Measurements from ENCODE around the gene GPX4.

GPX4 gene

DNA sequence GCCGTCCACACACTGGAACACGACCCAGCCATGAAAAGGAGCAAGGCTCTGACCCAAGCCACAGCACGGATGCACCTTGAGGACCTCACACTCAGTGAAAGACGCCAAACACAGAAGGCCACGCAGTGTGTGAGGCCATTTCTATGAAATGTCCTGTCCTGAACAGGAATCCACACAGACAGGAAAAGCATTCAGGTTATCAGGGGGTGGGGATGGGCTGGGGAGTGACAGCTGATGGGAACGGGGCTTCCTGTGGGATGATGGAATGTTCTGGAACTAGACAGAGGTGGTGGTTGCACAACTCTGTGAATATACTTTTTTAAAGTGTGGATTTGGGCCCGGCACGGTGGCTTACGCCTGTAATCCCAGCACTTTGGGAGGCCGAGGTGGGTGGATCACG lies 30.6 kb downstream of the GPX4 start:
- H3K27ac ChIP-seq = no peak overlapping the region
- no peak overlapping the region for H3K4me3 ChIP-seq (ENCODE audit: low read depth, low read length)
- in situ Hi-C loops (cut with HindIII; ENCODE audit: low pct_ligation_motif_present, low sequenced_read_pairs) = no loop called here
- no peak for DNase-seq
- H3K36me3 ChIP-seq (replicated peaks) = no peaks in the 10 kb centered on the region
- TF ChIP-seq, protein P1, sequence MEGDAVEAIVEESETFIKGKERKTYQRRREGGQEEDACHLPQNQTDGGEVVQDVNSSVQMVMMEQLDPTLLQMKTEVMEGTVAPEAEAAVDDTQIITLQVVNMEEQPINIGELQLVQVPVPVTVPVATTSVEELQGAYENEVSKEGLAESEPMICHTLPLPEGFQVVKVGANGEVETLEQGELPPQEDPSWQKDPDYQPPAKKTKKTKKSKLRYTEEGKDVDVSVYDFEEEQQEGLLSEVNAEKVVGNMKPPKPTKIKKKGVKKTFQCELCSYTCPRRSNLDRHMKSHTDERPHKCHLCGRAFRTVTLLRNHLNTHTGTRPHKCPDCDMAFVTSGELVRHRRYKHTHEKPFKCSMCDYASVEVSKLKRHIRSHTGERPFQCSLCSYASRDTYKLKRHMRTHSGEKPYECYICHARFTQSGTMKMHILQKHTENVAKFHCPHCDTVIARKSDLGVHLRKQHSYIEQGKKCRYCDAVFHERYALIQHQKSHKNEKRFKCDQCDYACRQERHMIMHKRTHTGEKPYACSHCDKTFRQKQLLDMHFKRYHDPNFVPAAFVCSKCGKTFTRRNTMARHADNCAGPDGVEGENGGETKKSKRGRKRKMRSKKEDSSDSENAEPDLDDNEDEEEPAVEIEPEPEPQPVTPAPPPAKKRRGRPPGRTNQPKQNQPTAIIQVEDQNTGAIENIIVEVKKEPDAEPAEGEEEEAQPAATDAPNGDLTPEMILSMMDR (IDR thresholded peaks at IDR 0.05; ENCODE audit: low read depth, low read length, missing control alignments) = no peak
- H3K27me3 ChIP-seq (replicated peaks) = no peaks in the 10 kb centered on the region

DNA sequence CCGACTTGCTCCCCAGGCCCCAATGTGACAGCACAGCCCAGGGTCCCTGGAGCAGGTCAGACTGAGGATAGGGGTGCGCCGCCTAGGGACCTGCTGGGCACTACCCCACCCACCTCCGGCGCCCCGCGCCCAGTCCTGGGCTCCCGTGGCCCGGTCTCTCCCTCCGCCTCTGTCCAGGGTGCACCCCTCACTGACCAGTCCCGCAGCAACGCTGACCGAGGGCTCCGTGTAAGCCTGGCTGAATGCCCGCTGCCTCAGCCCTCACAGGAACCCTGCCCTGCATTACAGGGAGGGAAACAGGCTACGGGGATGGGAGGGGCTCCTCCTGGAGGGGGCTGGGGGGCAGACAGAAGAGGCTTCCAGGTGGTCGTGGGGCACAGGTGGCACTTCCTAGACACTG lies 31.7 kb downstream of the GPX4 start:
- Histone ChIP-seq H3K27me3 (replicated peaks) (no peaks in the 10 kb centered on the region), H3K27ac (no peak overlapping the region), H3K36me3 (replicated peaks) (no peaks in the 10 kb centered on the region), H3K4me3 (ENCODE audit: low read depth, low read length) (no peak overlapping the region)
- TF ChIP-seq, protein P1 (IDR thresholded peaks at IDR 0.05; ENCODE audit: low read depth, low read length, missing control alignments) = no peak
- DNase-seq = no peak
- in situ Hi-C loops (cut with HindIII; ENCODE audit: low pct_ligation_motif_present, low sequenced_read_pairs) = no loop called here

DNA sequence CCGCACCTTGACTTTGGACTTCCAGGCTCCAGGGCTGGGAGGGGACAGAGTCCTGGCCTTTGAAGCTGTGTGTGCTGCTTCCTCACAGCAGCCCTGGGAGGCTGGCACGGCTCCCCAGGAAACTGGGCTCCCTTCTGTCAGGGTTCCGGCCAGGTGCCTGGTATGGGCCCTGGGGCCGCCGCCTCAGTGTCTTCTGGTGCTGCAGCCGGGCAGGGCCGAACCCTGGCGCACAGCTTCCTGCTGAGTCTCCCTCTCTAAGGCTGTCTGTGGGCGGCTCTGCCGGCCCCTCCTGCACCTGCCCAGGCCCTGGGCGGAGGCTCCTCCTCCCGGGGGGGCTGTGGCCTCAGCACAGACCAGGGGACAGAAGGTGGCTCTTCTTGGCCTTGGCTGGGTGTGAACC lies 32.4 kb downstream of the GPX4 start:
- Histone ChIP-seq H3K27ac (no peak overlapping the region), H3K27me3 (replicated peaks) (no peaks in the 10 kb centered on the region), H3K36me3 (replicated peaks) (peaks cover 3% of the 10 kb centered on the region), H3K4me3 (ENCODE audit: low read depth, low read length) (no peak overlapping the region)
- TF ChIP-seq, protein P1 (IDR thresholded peaks at IDR 0.05; ENCODE audit: low read depth, low read length, missing control alignments) = no peak
- no peak for DNase-seq
- in situ Hi-C loops (cut with HindIII; ENCODE audit: low pct_ligation_motif_present, low sequenced_read_pairs) = no loop called here

DNA sequence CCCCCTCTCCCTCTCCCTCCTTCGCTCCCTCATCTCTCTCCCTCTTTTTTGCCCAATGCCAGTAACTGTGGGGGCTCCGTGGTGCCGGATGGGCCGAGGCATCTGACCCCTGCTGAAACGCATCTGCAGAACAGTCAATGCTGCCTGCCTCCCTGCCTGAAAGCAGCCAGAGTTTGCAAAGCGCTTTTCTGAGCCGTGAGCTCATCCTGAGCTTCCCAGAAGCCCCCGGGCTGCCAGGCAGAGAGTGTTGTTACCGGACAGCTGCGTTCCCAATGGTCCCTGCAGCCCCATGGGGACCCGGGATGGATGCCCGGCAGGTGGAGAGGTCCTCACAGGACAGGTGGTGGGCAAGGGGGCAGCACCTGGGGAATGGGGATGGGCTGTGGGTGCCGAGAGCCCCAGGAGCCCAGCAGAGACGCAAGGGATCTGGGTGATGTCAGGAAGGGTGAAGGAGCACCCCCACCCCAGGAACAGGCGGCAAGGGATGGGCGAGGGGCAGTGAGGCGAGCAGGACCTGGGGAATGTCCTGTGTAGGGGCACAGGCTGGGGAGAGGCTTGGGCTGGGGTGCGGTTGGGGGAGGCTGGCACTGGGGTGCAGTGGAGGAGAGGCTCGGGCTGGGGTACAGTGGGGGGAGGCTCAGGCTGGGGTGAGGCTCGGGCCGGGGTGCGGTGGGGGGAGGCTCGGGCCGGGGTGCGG lies 33.0 kb downstream of the GPX4 start:
- in situ Hi-C loops (cut with HindIII; ENCODE audit: low pct_ligation_motif_present, low sequenced_read_pairs) = no loop called here
- H3K27ac ChIP-seq = no peak overlapping the region
- H3K27me3 ChIP-seq (replicated peaks) = no peaks in the 10 kb centered on the region
- no peak for DNase-seq
- H3K36me3 ChIP-seq (replicated peaks) = peaks cover 3% of the 10 kb centered on the region
- TF ChIP-seq, protein P1 (IDR thresholded peaks at IDR 0.05; ENCODE audit: low read depth, low read length, missing control alignments) = no peak
- H3K4me3 ChIP-seq (ENCODE audit: low read depth, low read length) = no peak overlapping the region

DNA sequence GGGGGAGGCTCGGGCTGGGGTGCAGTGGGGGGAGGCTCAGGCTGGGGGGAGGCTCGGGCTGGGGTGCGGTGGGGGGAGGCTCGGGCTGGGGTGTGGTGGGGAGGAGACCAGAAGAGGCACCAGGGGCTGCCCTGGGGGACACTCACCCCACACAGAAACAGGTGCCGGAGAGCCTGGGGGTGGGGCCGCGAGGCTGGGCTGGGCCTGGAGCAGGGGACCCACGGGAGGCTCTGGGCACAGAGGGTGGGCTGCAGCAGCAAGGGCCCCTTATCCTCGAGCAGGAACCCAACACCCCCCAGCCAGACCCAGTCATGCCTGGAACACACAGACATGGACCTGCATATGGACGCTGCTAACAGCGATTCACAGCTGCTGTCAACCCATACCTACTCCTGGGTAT lies 34.3 kb downstream of the GPX4 start:
- TF ChIP-seq, protein P1 (IDR thresholded peaks at IDR 0.05; ENCODE audit: low read depth, low read length, missing control alignments) = no peak
- no peak overlapping the region for H3K27ac ChIP-seq
- no peak for DNase-seq
- peaks cover 10% of the 10 kb centered on the region for H3K36me3 ChIP-seq (replicated peaks)
- in situ Hi-C loops (cut with HindIII; ENCODE audit: low pct_ligation_motif_present, low sequenced_read_pairs) = no loop called here
- H3K27me3 ChIP-seq (replicated peaks) = no peaks in the 10 kb centered on the region
- no peak overlapping the region for H3K4me3 ChIP-seq (ENCODE audit: low read depth, low read length)

DNA sequence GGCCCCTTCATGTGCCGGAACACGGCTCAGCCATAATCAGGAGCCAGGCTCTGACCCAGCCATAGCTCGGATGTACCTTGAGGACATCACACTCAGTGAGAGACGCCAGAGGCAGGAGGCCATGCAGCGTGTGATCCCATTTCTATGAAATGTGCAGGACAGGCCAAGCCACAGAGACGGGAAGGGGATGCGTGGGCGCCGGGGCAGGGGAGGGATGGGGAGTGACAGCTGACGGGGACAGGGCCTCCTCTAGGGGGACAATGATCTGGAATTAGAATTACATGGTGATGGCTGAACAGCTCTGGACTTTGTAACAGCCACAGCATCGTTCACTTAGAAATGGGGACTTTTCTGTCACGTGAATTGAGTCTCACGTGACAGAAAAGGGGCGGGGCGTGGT lies 35.3 kb downstream of the GPX4 start:
- Histone ChIP-seq H3K36me3 (replicated peaks) (peaks cover 15% of the 10 kb centered on the region), H3K27me3 (replicated peaks) (no peaks in the 10 kb centered on the region), H3K4me3 (ENCODE audit: low read depth, low read length) (no peak overlapping the region), H3K27ac (no peak overlapping the region)
- in situ Hi-C loops (cut with HindIII; ENCODE audit: low pct_ligation_motif_present, low sequenced_read_pairs) = no loop called here
- DNase-seq = no peak
- TF ChIP-seq, protein P1 (IDR thresholded peaks at IDR 0.05; ENCODE audit: low read depth, low read length, missing control alignments) = no peak

Data from brain microvascular endothelial cell (primary cell).